D721Med (cell line): ENCODE data around the gene ENTPD3.
A peak's percentile ranks its signal among the peaks of the same experiment; 100 is the strongest.

ENCODE experiments used
- DNase-seq: peaks from one replicate; pipeline ENCODE4 v3.0.0; 2011; ENCODE audit warnings: low spot score; ENCODE audit not compliant: insufficient read length
- FAIRE-seq: peaks from 2 replicates; lab custom pipeline; 2011; peaks lifted over from hg19 to GRCh38; lab: Jason Lieb, UNC
- CTCF ChIP-seq: IDR thresholded peaks from 2 replicates; pipeline ENCODE4 v1.5.1; 2012; ENCODE audit warnings: mild to moderate bottlenecking, control low read depth; ENCODE audit not compliant: insufficient read depth; ENCODE audit errors: missing control alignments

ENTPD3 gene

GRCh38 chr3:40465456-40465855 is 78.5 kb downstream of the ENTPD3 start:
- FAIRE-seq (no peak), DNase-seq (no peak)
- no peak for TF ChIP-seq CTCF

GRCh38 chr3:40468018-40468417 is 81.0 kb downstream of the ENTPD3 start:
- DNase-seq (no peak), FAIRE-seq (no peak)
- TF ChIP-seq CTCF, result no peak

- TF ChIP-seq CTCF, result no peak
- no peak for FAIRE-seq
These were observed 83.7 kb downstream of the ENTPD3 start for GRCh38 chr3:40470701-40471100.

GRCh38 chr3:40476478-40477470 is 89.8 kb downstream of the ENTPD3 start, which contains the start of gene ZNF619:
Gene ZNF619, plus strand, starts transcription at chr3:40477122. Its CDS starts 858 bp downstream, at chr3:40477980.
- no peak for FAIRE-seq
- DNase-seq, result peak; percentile 49
- TF ChIP-seq CTCF, result no peak

More at GRCh38 chr3:40470701-40471100, 83.7 kb downstream of the ENTPD3 start:
- DNase-seq, result no peak

GRCh38 chr3:40477666-40478065 is 90.7 kb downstream of the ENTPD3 start:
- DNase-seq, result no peak
- no peak for FAIRE-seq
- no peak for TF ChIP-seq CTCF
